HG03469 (cell line): ENCODE results near the gene ACTR8.

Experiments
- ATAC-seq: cut with Tn5 transposase; IDR thresholded peaks from one replicate; pipeline ENCODE4 v1.9.1; 2021; ENCODE audit warnings: mild to moderate bottlenecking, moderate library complexity, moderate number of reproducible peaks; ENCODE audit not compliant: unreplicated experiment

ACTR8 gene

DNA sequence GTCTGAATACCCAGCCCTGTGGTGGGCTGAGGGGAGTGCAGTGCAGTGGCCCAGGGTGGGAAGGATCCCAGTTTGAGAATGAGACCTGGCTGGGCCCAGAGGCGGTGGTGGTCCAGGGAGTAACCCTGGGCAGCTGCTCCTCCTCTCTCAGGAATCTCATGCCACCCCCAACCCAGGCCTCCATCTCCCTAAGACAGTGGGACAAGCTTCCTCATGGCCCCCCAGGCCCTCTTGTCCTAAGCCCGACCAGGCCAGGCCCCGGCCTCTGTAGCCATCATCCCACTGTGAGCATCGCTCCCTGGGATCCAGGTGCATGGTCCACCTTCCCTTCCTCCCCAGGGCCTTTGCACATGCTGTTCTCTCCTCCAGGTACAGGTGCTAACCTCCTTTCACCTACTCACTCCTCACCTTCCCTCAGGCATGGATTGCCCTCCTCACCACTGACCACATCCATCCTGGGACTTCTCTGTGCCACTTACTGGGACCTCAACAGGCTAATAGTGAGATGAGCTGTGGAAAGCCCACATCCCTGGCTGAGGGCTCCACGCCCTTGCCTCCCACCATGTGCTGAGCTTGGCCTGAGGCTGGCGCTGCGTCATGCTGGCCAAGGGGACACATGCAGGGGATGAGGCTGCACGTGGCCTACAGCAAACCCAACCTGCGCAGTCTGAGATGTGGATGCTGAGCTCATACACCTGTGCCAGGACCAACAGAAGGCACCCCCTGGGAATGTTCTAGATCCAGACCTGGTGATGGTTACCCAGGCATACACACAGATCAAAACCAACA lies 45.7 kb downstream of the ACTR8 start:
- no peak for ATAC-seq

DNA sequence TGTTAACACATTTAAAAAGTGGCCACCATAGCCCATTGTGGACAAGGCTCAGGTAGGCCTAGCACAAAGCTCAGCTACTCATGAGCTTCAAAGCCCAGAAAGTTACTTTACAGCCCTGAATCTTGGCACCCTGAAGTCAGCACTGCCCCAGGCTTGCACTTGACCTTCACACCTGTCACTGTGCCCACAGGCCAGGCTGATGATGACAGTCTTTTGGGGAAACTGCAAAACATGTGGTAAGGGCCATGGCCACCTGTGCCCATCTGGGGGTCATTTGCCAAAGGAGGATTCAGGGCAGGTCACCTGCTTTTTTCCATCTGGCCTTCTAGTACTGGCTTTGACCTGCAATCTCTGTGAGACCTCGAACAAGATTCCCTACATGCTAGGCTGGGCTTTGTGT lies 46.7 kb downstream of the ACTR8 start:
- ATAC-seq: no peak

DNA sequence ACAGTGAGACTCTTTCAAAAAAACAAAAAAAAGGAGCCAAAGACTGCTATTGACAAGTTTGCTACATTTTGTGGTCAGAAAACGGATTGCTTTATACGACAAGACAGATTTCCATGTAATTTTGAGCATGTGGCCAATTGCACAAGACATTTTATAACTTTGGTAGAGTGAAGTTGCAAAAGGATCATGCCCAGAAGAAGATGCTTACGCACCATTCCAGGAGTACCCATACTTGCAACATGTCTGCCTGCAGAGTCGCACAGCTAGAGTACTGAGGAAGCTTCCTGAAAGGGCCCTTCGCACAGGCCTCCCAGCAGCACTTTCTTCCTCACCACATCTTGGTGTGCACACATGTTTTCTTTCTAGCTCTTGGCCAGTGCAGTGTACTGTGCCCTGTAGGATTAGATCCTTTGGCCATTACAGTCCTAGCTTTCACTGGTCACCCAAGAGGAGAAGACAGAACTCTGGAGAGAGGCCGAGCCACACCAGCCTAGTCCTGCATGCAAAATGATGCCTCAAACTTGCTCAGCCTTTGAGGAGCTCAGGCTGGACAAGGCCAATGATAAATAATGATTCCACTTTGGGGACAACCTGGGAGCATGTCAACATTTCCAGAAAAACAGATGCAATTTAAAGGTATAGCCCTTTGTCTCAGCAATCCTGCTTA lies 47.4 kb downstream of the ACTR8 start:
- no peak for ATAC-seq

DNA sequence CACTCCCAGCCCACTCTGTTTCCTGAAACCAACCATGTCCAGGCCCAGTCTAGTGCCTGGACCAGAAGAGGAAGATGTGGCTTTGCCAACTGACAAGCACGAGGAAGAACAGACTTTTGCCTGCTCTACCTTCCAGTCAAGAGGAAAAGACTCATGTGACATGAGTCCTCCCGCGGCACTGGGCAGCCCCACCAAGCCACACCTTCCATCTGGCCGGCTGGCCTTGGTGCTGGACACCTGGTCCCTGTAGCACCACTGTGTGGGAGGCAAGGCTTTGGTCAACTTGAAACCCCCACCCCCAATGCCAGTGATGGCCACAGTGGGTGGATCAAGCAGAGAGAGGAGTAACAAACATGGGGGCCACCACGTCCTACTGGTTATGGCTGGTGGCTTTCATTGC lies 48.3 kb downstream of the ACTR8 start:
- ATAC-seq: no peak

DNA sequence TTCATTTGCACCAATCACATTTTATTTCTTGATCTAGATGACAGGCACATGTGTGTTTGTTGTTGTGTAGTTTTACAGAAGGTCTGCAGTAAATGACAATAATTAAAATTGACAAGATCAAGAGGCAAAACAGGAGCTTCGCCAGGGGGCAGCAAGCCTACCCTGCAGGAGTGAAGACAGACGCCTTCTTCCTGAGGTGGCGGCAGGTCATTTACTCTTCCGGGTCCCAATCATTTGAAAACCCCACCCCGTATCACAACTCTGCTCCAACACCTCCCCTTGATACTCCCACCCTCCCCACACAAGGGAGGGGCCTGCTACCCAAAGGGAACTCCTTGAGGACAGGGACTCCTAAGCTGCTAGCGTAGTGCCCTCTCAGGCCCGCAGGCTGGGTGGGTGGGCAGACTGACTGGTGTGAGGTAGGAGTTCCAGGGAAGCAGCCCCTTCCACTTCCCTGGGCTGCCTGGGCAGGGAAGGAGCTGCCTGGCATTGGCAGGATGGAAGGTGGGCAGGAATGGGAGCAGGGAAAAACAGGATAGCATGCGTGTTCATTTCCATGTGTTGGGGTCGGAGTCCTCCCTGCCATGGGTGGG lies 48.8 kb downstream of the ACTR8 start:
- ATAC-seq: no peak

DNA sequence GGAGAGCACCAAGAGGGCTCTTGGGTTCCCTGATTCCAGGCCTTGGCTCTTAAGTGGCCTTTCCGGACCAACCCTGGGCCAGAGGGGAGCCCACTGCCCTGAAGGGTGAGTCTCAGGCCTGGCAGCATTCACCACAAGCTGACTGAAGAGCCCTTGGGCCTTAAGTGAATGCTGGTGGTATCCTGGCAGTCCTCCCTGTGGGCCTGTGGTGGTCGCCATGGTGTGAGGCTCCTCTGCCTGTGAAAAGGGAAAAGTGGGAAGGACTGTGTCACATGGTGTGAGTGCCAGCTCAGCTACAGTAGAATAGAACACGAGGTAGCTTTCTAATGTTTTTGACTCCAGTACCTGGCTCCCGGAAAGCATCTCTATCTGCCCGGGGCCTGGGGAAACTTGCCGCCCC lies 51.0 kb downstream of the ACTR8 start:
- ATAC-seq: no peak

DNA sequence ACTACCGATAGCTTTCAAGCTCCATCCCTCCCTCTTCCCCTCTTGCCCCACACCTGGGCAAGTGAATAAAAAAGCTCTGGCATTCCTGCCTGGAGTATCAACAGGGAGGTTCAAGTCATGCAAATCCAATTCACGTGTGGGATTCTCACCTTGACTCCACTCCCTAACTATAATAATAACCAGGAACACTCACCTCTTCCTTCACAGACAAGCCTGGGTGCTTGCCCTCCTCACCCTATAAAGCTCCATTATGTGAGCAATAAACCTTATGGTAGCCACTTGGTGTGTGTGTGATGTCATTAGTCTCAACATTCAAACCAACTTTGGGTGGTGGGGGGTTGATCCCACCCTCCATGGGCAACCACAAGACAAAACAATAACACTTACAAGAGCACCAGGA lies 52.3 kb downstream of the ACTR8 start:
- no peak for ATAC-seq

DNA sequence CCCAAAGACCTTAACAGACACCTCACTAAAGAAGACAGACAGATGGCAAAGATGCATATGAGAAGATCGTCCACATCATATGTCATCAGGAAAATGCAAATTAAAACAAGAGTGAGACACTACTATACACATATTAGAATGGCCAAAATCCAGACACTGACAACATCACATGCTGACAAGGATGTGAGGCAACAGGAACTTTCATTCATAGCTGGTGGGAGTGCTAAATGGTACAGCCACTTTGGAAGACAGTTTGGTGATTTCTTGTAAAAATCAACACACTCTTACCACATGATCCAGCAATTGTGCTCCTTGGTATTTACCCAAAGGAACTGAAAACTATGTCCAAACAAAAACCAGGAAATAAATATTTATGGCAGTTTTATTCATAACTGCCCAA lies 53.4 kb downstream of the ACTR8 start:
- no peak for ATAC-seq

DNA sequence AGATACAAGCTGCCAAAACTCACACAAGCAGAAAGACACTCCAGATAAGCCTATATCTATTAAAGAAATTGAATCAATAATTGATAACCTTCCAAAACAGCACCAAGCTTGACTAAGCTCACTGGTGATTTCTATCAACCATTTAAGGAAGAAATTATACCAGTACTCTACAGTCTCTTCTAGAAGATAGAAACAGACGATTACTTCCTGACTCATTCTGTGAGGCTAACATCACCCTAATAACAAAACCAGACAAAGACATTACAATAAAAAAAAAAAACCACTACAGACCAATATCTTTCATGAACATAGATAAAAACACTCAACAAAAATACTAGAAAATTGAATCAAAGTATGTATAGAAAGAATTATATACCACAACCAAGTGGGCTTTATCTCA lies 55.9 kb downstream of the ACTR8 start:
- no peak for ATAC-seq

DNA sequence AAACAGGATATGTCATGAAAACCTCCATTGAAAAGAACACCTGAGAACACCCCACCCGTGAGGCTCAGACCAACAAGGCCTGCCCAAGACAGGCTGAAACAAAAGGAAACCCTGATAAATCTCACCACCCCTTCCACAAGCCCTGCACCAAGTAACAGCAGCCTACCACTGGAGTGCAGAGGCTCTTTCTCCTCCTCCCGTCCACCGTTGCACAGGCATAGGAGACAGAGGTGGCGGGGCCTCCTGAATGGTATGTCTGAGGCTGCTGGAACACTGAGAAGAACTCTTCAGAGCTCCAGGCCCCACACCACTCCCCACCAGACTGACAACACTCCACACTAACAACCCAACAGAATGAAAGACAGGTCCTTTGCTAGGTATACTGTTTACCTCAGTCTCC lies 57.2 kb downstream of the ACTR8 start:
- no peak for ATAC-seq

DNA sequence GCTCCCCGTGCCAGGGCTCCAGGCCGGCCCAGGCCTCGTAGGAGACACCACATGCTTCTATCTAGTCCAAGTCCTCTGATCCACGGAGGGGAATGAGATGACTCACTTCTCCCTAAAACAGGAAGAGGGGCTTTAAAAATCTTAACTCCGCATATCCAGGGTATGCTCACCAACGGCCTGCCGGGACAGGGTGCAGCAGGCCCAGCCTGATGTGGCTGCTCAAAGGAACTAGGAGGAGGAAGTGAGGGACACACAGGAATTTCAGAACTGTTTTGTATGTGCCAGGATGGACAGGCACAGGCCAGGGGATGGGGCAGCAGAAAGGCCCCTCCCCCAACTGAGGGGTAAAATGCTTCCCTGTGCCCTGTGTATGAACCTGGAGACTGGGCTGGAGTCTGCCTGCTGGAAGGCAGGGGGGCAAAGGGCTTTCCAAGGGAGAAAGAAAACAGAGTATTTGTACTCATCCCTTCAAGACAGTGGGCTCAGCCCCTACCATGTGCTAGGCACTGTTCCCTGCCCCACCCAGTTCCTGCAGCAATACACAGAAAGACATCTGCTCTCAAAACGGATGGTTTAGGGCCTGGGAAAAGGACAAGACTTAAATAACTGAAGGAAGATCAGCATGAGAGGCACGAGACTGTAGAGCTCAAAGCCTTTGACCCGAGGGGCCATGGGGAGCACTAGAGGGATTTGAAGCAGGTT lies 57.8 kb downstream of the ACTR8 start:
- ATAC-seq: no peak

DNA sequence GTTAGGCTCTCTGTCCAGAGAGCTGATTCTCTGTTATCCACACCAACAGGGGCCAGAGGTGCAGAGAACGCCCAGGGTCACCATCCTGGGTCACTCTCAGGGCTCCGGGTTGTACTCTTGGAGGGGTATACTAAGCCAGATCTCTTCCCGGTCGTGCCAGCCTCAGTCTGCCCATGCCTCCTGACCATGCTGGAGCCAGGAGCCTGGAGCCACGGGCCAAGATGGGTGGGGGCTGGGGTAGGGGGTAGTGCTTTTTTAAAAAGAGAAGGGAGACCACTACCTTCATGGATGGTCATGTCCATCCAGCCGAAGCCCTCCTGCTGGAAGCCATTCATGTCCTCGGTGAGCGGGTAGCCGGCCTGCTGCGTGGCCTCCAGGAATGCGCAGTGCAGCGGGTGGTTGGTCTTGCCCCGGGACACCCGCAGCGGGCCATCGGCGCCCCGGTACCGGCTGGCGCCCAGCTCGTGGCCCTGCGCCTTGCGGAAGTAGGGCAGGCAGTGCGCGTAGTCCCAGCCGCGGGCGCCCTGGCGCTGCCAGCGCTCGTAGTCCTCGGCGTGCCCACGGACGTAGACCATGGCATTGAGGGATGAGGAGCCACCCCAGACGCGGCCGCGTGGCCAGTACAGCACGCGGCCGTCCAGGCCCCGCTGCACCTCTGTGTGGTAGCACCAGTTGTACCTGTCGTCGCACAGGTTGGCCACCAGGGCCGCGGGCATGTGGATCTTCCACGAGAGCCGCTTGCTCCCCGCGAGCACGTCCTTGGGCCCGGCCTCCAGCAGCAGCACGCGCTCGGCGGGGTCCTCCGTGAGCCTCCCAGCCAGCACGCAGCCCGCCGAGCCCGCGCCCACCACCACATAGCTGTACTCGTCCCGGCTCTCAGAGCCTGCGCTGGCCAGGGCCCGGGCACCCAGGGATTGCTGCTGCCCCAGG lies 58.7 kb downstream of the ACTR8 start:
- no peak for ATAC-seq

DNA sequence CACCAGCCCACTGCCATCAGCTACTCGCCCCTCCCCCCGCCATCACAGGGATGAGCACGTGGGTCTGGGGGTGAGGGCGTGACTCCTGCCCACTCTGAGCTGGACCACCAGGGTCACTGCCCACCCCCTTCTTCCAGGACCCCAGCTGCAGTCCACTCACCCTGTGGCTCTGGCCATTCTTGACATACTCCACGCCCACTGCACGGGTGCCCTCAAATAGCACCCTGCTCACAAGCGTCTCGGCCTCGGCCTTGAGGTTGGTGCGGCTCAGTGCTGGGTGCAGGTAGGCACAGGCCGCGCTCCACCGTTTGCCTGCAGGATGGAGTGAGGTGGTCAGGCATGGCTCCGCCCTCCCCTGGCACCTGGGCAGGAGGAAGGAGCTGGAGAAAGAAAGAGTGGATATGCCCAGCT lies 59.6 kb downstream of the ACTR8 start:
- ATAC-seq: no peak

DNA sequence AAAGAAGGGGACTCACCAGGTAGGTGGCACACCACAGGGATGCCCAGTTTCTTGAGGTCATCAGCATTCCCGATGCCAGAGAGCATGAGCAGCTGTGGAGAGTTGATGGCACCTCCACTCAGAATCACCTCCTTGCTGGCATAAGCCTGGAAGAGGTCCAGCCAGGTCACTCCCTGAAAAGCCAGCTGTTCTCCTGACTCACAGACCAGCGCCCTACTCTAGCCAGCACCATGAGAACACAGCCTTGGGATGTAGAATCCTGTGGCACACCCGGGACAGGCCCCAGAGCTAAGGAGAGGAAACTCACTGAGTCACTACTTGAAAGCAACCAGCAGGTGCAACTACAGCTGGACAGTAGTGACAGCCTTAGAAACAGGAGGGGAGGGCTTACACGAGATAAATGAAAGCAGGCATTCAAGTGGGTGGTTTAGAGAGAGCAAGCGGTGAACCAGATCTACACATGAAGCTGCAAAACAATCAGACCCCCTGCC lies 60.3 kb downstream of the ACTR8 start:
- ATAC-seq: no peak

DNA sequence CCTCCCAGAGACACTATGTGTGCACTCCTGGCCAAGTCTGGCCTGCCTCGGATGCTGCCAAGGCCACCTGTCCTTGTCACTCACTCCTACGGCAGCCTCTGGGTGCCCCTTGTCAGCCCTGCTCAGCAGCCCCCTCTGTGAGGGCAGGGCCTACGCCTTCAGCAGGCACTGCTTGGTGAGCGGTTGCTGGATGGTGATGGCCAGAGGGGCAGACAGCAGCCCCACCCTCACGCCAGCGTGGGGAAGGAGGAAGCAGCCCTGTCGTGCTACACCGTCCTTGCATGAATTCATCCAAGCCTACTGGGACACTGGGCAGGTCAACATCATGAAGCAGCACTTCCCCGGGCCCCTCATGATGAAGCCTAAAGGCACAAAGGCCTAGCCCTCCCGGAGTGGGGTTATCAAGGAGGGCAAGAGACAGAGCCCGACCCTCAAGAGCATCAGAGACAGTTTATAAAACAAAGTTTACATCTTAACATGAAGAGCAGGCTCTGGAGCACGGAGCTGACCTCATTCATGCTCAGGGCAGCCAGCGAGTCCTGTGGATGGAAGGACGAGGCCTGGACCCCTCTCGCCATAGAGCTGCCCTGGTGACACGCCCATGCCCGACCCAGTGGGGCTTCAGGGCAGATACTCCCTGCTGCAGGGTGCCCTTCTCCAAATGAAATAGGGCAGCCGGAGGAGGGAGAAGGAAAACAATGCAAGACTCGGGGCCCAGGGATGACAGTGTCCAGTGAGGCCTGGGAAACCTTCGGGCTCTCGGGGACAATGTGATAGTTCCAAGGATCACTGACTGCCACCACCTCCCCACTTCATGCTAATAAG lies 61.0 kb downstream of the ACTR8 start:
- no peak for ATAC-seq

DNA sequence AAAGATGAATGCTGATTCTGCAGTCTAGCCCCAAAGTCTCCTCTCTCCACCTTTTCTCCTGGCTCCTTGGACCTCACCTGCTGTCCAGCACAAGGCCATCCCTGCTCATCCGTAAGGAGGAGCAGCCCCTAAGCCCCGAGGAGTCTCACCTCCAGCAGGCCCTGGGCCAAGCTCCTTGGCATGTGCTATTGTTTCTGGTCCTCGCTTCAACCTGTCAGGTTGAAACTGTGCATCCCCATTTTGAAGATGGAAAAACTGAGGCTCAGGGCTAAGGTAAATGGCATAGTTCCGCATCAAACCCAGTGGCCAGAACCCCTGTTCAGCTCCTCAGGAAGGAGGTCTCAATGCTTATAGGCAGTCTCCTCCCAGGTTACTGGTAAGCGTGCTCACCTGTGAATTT lies 61.9 kb downstream of the ACTR8 start:
- ATAC-seq: no peak

DNA sequence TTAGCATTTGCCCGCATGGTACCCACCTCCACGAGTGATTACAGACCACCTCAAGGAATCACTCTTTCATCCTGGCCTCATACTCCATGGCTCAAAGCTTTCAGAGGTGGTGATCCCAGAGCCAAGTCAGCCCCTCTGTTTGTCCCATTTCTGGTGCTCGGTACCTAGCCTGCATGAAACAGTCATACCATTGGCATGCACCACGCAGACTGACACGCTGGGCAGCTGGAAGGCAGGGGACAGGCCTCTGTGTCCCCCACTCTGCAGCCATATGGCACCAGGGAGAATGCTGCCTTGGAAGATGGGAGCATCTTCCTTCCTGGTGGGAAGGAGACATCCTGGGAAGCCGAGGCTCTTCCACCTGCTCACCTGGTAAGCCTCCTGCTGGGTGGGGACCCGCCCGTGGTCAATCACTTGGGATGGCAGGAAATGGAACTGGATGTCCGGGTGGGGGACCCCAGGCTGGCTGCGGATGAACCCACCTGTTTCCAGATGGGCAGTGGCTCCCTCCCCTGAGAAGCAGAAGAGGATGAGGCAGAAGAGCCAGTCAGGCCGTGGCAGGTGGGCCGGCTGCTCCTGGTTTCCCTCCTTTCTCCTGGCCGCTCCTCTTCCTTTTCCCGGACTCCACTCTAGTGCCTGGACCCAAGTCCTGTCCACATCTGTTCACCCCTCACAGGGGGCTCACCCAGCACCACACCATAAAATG lies 62.6 kb downstream of the ACTR8 start:
- no peak for ATAC-seq

DNA sequence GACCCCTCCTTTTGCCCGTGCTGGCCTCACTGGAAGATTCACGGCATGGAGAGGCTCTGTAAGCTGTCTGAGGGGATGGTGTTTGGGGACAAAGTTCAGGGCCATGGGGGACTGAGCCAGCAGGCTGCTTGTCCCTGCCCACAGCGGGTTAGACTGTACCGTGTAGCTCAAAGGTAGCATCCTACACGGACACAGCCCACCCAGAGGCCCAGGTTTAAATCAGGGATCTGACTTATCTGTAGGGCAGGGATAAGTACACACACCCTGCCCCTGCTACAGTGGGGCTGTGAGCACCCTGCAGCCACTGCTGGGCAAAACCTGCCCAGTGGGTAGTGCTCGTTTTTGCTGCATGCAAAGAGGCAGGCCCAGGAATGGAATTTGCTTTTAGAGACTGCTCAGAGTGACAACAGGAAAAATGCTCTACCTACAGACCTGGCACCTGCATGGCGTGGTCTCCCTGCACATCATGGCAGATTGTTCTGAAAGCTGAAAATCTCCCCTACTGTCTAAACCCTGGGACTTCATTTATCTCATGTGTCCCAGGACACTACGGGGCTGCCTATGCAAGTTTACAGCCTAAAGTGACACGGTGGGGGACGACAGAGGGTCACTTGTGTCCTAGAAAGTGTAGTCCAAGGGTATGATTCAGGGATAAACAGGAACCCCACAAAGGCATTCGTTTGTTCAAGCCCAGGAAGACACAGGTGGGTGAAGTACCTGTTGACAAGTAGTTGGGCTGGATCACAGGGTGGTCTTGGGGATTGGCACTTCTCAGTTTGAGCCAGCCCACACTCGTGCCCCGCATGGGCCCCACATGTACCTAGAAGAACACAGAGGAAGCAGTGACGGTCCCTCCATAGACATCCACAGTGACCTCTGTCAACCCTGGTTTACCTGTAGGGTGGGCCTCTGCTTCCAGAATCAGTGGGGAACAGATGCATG lies 63.5 kb downstream of the ACTR8 start:
- no peak for ATAC-seq
